Sigmoid colon (tissue), 4 donors: Measurements from ENCODE around the gene PRKCG.

Experiments
- POLR2A ChIP-seq, 2 donors: fragments of 450-650 bp; IDR thresholded peaks; one replicate each; pipeline ENCODE4 v1.6.1; 2016; ENCODE audit warnings: antibody characterized with exemption in 2 of 2, mild to moderate bottlenecking in 2 of 2, moderate library complexity in 2 of 2
- POLR2AphosphoS5 ChIP-seq, 4 donors: sonication (generic); formaldehyde crosslinking; IDR thresholded peaks; one replicate each; pipeline ENCODE4 v1.6.1; 2017; ENCODE audit warnings: antibody characterized with exemption in 4 of 4
- TF ChIP-seq, protein P1 (sequence below), 4 experiments: fragments of 450-650 bp in 3 of 4; fragments of 200-600 bp in 1 of 4; IDR thresholded peaks; one replicate each; pipeline ENCODE4 v1.5.1; 2016 to 2019; ENCODE audit warnings: antibody characterized with exemption in 4 of 4, mild to moderate bottlenecking in 3 of 4, moderate library complexity in 2 of 4

DNA sequence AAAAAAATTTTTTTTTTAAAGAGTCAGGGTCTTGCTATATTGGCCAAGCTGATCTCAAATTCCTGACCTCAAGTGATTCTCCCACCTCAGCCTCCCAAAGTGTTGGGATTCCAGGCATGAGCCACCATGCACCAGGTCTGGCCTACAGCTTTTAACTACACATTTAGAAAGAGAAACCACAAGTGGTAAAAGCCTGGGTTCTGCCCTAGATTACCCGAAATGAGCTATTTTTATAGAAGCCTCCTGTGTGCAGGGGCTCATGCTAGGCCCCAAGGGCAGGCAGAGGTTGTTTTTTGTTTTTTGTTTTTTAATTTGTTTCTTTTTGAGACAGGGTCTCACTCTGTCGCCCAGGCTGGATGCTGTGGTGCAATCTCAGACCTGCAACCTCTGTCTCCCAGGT lies 28.3 kb upstream of the PRKCG start:
- TF ChIP-seq POLR2A (IDR thresholded peaks at IDR 0.05) (no peak), POLR2AphosphoS5 (IDR thresholded peaks at IDR 0.05) (no peak)
- TF ChIP-seq, protein P1, sequence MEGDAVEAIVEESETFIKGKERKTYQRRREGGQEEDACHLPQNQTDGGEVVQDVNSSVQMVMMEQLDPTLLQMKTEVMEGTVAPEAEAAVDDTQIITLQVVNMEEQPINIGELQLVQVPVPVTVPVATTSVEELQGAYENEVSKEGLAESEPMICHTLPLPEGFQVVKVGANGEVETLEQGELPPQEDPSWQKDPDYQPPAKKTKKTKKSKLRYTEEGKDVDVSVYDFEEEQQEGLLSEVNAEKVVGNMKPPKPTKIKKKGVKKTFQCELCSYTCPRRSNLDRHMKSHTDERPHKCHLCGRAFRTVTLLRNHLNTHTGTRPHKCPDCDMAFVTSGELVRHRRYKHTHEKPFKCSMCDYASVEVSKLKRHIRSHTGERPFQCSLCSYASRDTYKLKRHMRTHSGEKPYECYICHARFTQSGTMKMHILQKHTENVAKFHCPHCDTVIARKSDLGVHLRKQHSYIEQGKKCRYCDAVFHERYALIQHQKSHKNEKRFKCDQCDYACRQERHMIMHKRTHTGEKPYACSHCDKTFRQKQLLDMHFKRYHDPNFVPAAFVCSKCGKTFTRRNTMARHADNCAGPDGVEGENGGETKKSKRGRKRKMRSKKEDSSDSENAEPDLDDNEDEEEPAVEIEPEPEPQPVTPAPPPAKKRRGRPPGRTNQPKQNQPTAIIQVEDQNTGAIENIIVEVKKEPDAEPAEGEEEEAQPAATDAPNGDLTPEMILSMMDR (IDR thresholded peaks at IDR 0.05) = no peak
